DOHH2 (cell line): Measurements from ENCODE around the gene L1CAM.

ENCODE experiments used
- H3F3A ChIP-seq: fragments of 200-600 bp; sonication (generic), shearing (Covaris generic); 2 replicates; pipeline ENCODE4 v1.6.0; 2016; ENCODE audit warnings: antibody characterized with exemption, mild to moderate bottlenecking; ENCODE audit not compliant: control insufficient read depth, insufficient read depth
- H3K27ac ChIP-seq: fragments of 200-600 bp; sonication (generic); 2 replicates; pipeline ENCODE4 v1.5.1; 2014; ENCODE audit warnings: low read depth, mild to moderate bottlenecking, low read length, moderate library complexity
- H3K27me3 ChIP-seq: fragments of 200-600 bp; sonication (generic); 2 replicates; pipeline ENCODE4 v1.6.1; 2014; ENCODE audit warnings: mild to moderate bottlenecking, low read length, mixed read lengths; ENCODE audit not compliant: control insufficient read depth
- H3K36me3 ChIP-seq: fragments of 200-600 bp; sonication (generic); 2 replicates; pipeline ENCODE4 v1.6.1; 2014; ENCODE audit warnings: mild to moderate bottlenecking, low read length, moderate library complexity, mixed read lengths; ENCODE audit not compliant: control insufficient read depth
- H3K4me1 ChIP-seq: fragments of 200-600 bp; sonication (generic); 2 replicates; pipeline ENCODE4 v1.6.1; 2014; ENCODE audit warnings: mild to moderate bottlenecking, low read length, mixed read lengths; ENCODE audit not compliant: control insufficient read depth
- H3K4me2 ChIP-seq: fragments of 200-600 bp; sonication (generic); 2 replicates; pipeline ENCODE4 v1.6.0; 2014; ENCODE audit warnings: mild to moderate bottlenecking, low read length, moderate library complexity
- H3K4me3 ChIP-seq: fragments of 200-600 bp; sonication (generic); 2 replicates; pipeline ENCODE4 v1.5.1; 2014; ENCODE audit warnings: mild to moderate bottlenecking, low read length, mixed read lengths
- H3K79me2 ChIP-seq: fragments of 200-600 bp; sonication (generic); 2 replicates; pipeline ENCODE4 v1.6.1; 2014; ENCODE audit warnings: mild to moderate bottlenecking, low read length, mixed read lengths; ENCODE audit not compliant: control insufficient read depth
- H3K9me2 ChIP-seq: fragments of 200-600 bp; sonication (generic); replicated peaks from 2 replicates; pipeline ENCODE4 v1.6.1; 2014; ENCODE audit warnings: mild to moderate bottlenecking, low read length, mixed read lengths; ENCODE audit not compliant: control insufficient read depth
- H3K9me3 ChIP-seq: fragments of 200-600 bp; sonication (generic); 2 replicates; pipeline ENCODE4 v1.6.1; 2014; ENCODE audit warnings: antibody characterized with exemption, low read length, mixed read lengths; ENCODE audit not compliant: control insufficient read depth, insufficient read depth
- H4K20me1 ChIP-seq: fragments of 200-600 bp; sonication (generic); 2 replicates; pipeline ENCODE4 v1.6.0; 2014; ENCODE audit warnings: low read depth, mild to moderate bottlenecking, antibody characterized with exemption, low read length, moderate library complexity; ENCODE audit not compliant: control insufficient read depth, insufficient read depth
- EZH2phosphoT487 ChIP-seq: fragments of 200-600 bp; sonication (generic); IDR thresholded peaks from 2 replicates; pipeline ENCODE4 v1.6.1; 2017; ENCODE audit warnings: borderline replicate concordance, mild to moderate bottlenecking, antibody characterized with exemption, low read length, moderate library complexity, mixed read lengths
- TF ChIP-seq, protein P1 (sequence below): fragments of 200-600 bp; sonication (generic); IDR thresholded peaks from one replicate; pipeline ENCODE4 v1.5.1; 2014; ENCODE audit warnings: antibody characterized with exemption, mild to moderate bottlenecking, low read depth, low read length; ENCODE audit not compliant: poor library complexity, severe bottlenecking

L1CAM gene

DNA sequence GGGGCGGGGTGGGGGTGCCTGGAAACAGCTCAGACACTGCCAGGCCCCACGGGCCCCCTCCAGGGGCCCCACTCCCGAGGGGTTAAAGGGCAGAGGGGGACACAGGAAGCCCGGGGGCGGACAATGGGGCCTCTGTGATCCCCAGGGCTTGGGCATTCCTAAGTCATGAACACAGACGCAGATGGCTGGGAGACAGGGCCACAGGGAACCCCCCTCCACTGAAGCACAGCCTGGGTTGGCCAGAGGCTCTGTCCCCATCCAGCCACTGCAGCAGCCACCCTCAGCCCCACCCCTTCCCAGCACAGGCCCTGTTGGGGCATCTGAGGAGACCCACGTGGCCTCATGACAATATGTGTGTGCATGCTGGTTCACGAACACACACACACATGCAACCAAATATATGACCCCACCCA lies 3.9 kb downstream of the L1CAM start:
- no peaks in the 10 kb centered on the region for H3K4me1 ChIP-seq
- H3K4me3 ChIP-seq: no peak overlapping the region
- H4K20me1 ChIP-seq: no peaks in the 10 kb centered on the region
- no peaks in the 10 kb centered on the region for H3K9me3 ChIP-seq
- no peaks in the 10 kb centered on the region for H3K36me3 ChIP-seq
- no peak overlapping the region for H3K27ac ChIP-seq
- TF ChIP-seq EZH2phosphoT487: no peak
- H3K27me3 ChIP-seq: peaks cover 30% of the 10 kb centered on the region
- H3K79me2 ChIP-seq: no peaks in the 10 kb centered on the region
- H3K9me2 ChIP-seq: no peaks in the 10 kb centered on the region
- H3K4me2 ChIP-seq: no peak overlapping the region
- no peaks in the 10 kb centered on the region for H3F3A ChIP-seq

DNA sequence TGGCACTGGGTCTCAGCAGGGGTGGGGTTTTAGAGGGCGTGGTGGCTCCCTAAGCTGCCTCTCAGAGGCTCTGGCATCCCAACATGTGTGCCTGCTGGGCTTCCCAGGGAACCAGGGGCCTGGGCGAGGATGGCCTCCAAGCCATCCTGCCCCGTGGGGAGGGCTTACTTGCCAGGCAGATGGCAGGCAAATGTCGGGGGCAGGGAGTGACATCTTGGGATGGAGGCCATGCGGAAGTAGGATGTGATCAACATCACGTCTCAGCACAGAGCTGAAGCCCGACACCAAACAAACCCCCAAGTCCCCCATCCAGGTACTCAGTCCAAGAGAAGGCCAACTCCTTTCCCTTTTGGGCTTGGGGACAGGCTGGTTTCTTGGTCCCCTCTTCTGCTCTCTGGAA lies 4.7 kb downstream of the L1CAM start:
- H4K20me1 ChIP-seq: no peaks in the 10 kb centered on the region
- TF ChIP-seq, protein P1, sequence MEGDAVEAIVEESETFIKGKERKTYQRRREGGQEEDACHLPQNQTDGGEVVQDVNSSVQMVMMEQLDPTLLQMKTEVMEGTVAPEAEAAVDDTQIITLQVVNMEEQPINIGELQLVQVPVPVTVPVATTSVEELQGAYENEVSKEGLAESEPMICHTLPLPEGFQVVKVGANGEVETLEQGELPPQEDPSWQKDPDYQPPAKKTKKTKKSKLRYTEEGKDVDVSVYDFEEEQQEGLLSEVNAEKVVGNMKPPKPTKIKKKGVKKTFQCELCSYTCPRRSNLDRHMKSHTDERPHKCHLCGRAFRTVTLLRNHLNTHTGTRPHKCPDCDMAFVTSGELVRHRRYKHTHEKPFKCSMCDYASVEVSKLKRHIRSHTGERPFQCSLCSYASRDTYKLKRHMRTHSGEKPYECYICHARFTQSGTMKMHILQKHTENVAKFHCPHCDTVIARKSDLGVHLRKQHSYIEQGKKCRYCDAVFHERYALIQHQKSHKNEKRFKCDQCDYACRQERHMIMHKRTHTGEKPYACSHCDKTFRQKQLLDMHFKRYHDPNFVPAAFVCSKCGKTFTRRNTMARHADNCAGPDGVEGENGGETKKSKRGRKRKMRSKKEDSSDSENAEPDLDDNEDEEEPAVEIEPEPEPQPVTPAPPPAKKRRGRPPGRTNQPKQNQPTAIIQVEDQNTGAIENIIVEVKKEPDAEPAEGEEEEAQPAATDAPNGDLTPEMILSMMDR: no peak
- TF ChIP-seq EZH2phosphoT487: no peak
- no peaks in the 10 kb centered on the region for H3K79me2 ChIP-seq
- no peak overlapping the region for H3K4me2 ChIP-seq
- no peaks in the 10 kb centered on the region for H3K4me1 ChIP-seq
- no peak overlapping the region for H3K4me3 ChIP-seq
- no peaks in the 10 kb centered on the region for H3F3A ChIP-seq
- H3K27me3 ChIP-seq: peaks cover 22% of the 10 kb centered on the region
- no peaks in the 10 kb centered on the region for H3K9me3 ChIP-seq
- no peaks in the 10 kb centered on the region for H3K9me2 ChIP-seq
- H3K36me3 ChIP-seq: no peaks in the 10 kb centered on the region
- H3K27ac ChIP-seq: no peak overlapping the region

DNA sequence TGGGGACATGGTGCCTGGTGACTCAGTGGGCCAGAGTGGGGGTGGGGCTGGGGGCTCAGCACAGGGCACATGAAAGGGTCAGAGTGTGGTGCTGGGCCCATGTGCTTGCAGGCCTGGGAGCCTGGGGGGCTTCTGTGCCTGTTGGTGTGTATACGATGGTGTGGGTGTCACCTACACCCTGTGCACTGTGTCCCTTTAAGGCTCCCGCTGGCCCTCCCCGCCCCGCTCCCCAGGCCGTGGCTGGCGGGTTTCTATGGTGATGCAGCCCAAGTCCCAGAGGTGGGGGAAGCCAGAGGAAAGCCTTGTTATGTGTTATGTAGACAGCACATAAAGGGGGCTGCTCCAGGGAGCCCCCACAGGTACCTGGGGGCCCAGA lies 5.5 kb downstream of the L1CAM start:
- H3K27ac ChIP-seq: no peak overlapping the region
- H3K4me1 ChIP-seq: no peaks in the 10 kb centered on the region
- H3K79me2 ChIP-seq: no peaks in the 10 kb centered on the region
- no peaks in the 10 kb centered on the region for H3K9me3 ChIP-seq
- TF ChIP-seq EZH2phosphoT487: no peak
- TF ChIP-seq, protein P1: no peak
- no peak overlapping the region for H3K4me3 ChIP-seq
- H4K20me1 ChIP-seq: no peaks in the 10 kb centered on the region
- no peaks in the 10 kb centered on the region for H3K36me3 ChIP-seq
- no peak overlapping the region for H3K4me2 ChIP-seq
- no peaks in the 10 kb centered on the region for H3F3A ChIP-seq
- peaks cover 18% of the 10 kb centered on the region for H3K27me3 ChIP-seq
- no peaks in the 10 kb centered on the region for H3K9me2 ChIP-seq

DNA sequence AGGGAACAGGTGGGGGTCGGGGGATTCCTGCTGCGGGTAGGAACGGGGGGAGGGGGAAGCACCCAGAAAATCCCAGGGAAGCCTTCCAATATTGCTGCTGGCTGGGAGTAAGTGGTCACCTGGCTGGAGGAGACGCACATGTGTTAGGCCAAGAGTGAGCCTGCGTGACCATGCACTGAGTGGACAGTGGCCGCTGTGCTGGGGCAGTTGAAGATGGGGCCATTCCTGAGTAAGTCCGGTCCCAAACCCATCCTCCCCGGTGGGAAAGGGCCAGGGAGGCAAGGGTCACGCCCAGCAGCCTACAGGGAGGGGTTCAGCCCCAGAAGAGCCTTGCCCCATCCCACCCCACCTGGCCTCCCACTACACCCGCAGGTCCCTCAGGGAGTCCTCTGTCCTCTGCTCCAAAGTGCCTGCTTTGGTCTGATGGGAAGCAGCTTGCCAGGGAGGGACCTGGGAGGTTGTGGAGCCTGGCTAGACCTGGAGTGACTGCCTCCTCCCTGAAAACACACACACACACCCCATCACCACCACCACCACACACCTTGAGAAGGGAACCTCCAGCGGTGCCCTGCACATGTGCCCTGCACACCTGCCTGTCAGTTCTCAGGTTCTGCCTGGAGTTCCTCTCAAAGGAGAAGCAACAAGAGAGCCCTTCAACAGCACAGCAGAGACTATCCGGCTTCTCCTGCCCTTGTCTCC lies 6.1 kb downstream of the L1CAM start:
- H3F3A ChIP-seq: no peaks in the 10 kb centered on the region
- H3K27me3 ChIP-seq: peaks cover 13% of the 10 kb centered on the region
- no peaks in the 10 kb centered on the region for H4K20me1 ChIP-seq
- no peaks in the 10 kb centered on the region for H3K9me2 ChIP-seq
- no peaks in the 10 kb centered on the region for H3K9me3 ChIP-seq
- H3K4me2 ChIP-seq: no peak overlapping the region
- no peaks in the 10 kb centered on the region for H3K79me2 ChIP-seq
- no peaks in the 10 kb centered on the region for H3K4me1 ChIP-seq
- H3K36me3 ChIP-seq: no peaks in the 10 kb centered on the region
- TF ChIP-seq, protein P1: no peak
- no peak for TF ChIP-seq EZH2phosphoT487
- H3K4me3 ChIP-seq: no peak overlapping the region
- no peak overlapping the region for H3K27ac ChIP-seq
